Subcutaneous abdominal adipose tissue (tissue), 5 donors: ENCODE data around the gene ISG15.

Source experiments
- H3K27ac ChIP-seq: one replicate; pipeline ENCODE4 v1.7.0; 2013; ENCODE audit warnings: low read depth, mild to moderate bottlenecking, inconsistent platforms, low read length, moderate library complexity
- H3K27me3 ChIP-seq, 5 donors: one replicate each; pipeline ENCODE4 v1.7.0; 2013; ENCODE audit warnings: low read length in 5 of 5, inconsistent platforms in 1 of 5; ENCODE audit not compliant: control insufficient read depth in 5 of 5, insufficient read depth in 4 of 5
- H3K36me3 ChIP-seq, 5 donors: one replicate each; pipeline ENCODE4 v1.7.0; 2013; ENCODE audit warnings: low read length in 5 of 5; ENCODE audit not compliant: control insufficient read depth in 5 of 5, insufficient read depth in 5 of 5
- H3K4me1 ChIP-seq, 5 donors: one replicate each; pipeline ENCODE4 v1.7.0; 2013; ENCODE audit warnings: low read length in 5 of 5, mild to moderate bottlenecking in 3 of 5, moderate library complexity in 1 of 5; ENCODE audit not compliant: control insufficient read depth in 5 of 5, insufficient read depth in 5 of 5
- H3K4me3 ChIP-seq, 5 donors: one replicate each; pipeline ENCODE4 v1.7.0; 2013; ENCODE audit warnings: low read length in 5 of 5, low read depth in 1 of 5
- H3K9ac ChIP-seq, 5 donors: one replicate each; pipeline ENCODE4 v1.7.0; 2013; ENCODE audit warnings: low read length in 5 of 5, mild to moderate bottlenecking in 4 of 5, moderate library complexity in 3 of 5
- H3K9me3 ChIP-seq, 5 donors: one replicate each; pipeline ENCODE4 v1.7.0; 2013; ENCODE audit warnings: low read length in 5 of 5; ENCODE audit not compliant: control insufficient read depth in 5 of 5
- donor health status: healthy.
- donor health status: healthy.
- donor health status: healthy.
- donor health status: healthy.
- donor health status: healthy.

The ISG15 gene

GRCh38 chr1:1031659-1032235 is 18.4 kb downstream of the ISG15 start:
- H3K36me3 ChIP-seq: peaks cover 0 to 2% (median 0%) of the 10 kb centered on the region in 5 donors
- no peak overlapping the region for H3K27ac ChIP-seq
- H3K4me3 ChIP-seq: no peak overlapping the region
- peaks cover 0 to 19% (median 14%) of the 10 kb centered on the region in 5 donors for H3K4me1 ChIP-seq
- peaks cover 14 to 49% (median 29%) of the 10 kb centered on the region in 5 donors for H3K27me3 ChIP-seq
- H3K9ac ChIP-seq: no peak overlapping the region
- no peaks in the 10 kb centered on the region for H3K9me3 ChIP-seq

DNA sequence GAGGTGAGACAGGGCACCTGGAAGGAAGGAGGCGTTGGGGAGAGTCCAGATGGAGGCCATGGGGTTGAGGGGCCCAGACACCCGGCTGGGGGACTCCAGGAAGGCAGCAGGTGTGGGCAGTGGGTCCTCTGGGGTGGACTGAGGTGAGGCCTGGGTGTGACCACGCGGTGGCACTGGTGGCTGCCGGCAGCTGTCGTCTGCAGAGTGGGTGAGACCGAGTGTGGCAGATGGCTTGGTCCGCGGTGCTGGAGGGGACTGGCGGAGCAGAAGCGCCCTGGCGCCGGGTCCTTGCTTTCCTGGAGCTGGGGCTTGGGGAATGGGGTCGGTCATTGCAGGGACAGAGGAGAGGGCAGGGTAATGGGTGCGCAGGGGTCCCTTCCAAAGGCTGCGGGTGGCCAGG is 19.1 kb downstream of the ISG15 start:
- Histone ChIP-seq H3K27ac (no peak overlapping the region), H3K9ac (no peak overlapping the region)

DNA sequence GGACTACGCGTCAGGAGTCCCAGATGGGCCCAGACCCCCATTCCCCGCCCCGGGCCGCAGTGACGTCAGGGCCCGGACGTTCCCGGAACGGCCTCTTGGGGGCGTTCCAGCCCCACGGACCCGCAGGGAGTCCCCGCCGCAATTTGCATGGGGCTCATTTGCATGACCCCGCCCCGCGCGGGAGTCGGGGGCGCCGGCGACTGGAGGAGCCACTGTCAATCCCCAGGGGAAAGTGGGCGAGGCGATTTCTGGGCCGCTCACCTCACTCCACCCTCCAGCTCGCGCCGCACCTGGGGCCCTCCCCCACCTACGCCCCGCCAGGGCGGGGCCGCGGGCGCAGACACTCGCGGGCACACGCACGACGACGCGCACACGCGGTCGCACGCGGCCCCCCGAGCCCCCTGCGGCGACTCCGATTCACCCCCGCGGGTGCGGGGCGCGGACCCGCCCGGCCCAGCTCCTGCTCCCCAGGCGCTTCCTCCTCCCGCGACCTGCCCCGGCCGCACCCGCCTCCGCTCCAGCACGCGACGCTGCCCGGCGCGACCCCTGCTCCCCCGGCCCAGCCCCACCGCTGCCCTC is 19.8 kb downstream of the ISG15 start:
- Histone ChIP-seq H3K9ac (no peak overlapping the region), H3K36me3 (peaks cover 0 to 2% (median 0%) of the 10 kb centered on the region in 5 donors), H3K4me3 (peak overlapping the region in 3 of 5 donors; percentile 47 to 60 (median 48)), H3K4me1 (peaks cover 0 to 19% (median 14%) of the 10 kb centered on the region in 5 donors), H3K27me3 (peaks cover 14 to 55% (median 39%) of the 10 kb centered on the region in 5 donors), H3K9me3 (no peaks in the 10 kb centered on the region), H3K27ac (no peak overlapping the region)

More for the DNA sequence above, 19.1 kb downstream of the ISG15 start:
- peaks cover 0 to 19% (median 14%) of the 10 kb centered on the region in 5 donors for H3K4me1 ChIP-seq
- peaks cover 14 to 50% (median 35%) of the 10 kb centered on the region in 5 donors for H3K27me3 ChIP-seq
- no peaks in the 10 kb centered on the region for H3K9me3 ChIP-seq
- peak overlapping the region in 2 of 5 donors; percentile 48 to 60 for H3K4me3 ChIP-seq
- H3K36me3 ChIP-seq: peaks cover 0 to 2% (median 0%) of the 10 kb centered on the region in 5 donors

- Histone ChIP-seq H3K9ac (no peak overlapping the region), H3K27me3 (peaks cover 14 to 63% (median 47%) of the 10 kb centered on the region in 5 donors)
These were observed 20.6 kb downstream of the ISG15 start for GRCh38 chr1:1033731-1034438.

GRCh38 chr1:1034439-1034781 is 21.1 kb downstream of the ISG15 start:
- peaks cover 0 to 2% (median 0%) of the 10 kb centered on the region in 5 donors for H3K36me3 ChIP-seq
- H3K4me3 ChIP-seq: peak overlapping the region in 1 of 5 donors; percentile 42
- peaks cover 19 to 68% (median 51%) of the 10 kb centered on the region in 5 donors for H3K27me3 ChIP-seq

More at GRCh38 chr1:1033731-1034438, 20.6 kb downstream of the ISG15 start:
- H3K4me3 ChIP-seq: peak overlapping the region in 1 of 5 donors; percentile 42
- H3K9me3 ChIP-seq: no peaks in the 10 kb centered on the region
- H3K36me3 ChIP-seq: peaks cover 0 to 2% (median 0%) of the 10 kb centered on the region in 5 donors
- peaks cover 0 to 19% (median 14%) of the 10 kb centered on the region in 5 donors for H3K4me1 ChIP-seq
- no peak overlapping the region for H3K27ac ChIP-seq

GRCh38 chr1:1035291-1035943 is 22.1 kb downstream of the ISG15 start:
- H3K27me3 ChIP-seq: peaks cover 25 to 68% (median 52%) of the 10 kb centered on the region in 5 donors
- no peak overlapping the region for H3K4me3 ChIP-seq
- H3K9me3 ChIP-seq: no peaks in the 10 kb centered on the region
- no peak overlapping the region for H3K27ac ChIP-seq
- peaks cover 0 to 30% (median 21%) of the 10 kb centered on the region in 5 donors for H3K4me1 ChIP-seq
- no peak overlapping the region for H3K9ac ChIP-seq
- H3K36me3 ChIP-seq: peaks cover 0 to 2% (median 0%) of the 10 kb centered on the region in 5 donors

More at GRCh38 chr1:1034439-1034781, 21.1 kb downstream of the ISG15 start:
- Histone ChIP-seq H3K9ac (no peak overlapping the region), H3K27ac (no peak overlapping the region), H3K4me1 (peaks cover 0 to 20% (median 14%) of the 10 kb centered on the region in 5 donors), H3K9me3 (no peaks in the 10 kb centered on the region)

DNA sequence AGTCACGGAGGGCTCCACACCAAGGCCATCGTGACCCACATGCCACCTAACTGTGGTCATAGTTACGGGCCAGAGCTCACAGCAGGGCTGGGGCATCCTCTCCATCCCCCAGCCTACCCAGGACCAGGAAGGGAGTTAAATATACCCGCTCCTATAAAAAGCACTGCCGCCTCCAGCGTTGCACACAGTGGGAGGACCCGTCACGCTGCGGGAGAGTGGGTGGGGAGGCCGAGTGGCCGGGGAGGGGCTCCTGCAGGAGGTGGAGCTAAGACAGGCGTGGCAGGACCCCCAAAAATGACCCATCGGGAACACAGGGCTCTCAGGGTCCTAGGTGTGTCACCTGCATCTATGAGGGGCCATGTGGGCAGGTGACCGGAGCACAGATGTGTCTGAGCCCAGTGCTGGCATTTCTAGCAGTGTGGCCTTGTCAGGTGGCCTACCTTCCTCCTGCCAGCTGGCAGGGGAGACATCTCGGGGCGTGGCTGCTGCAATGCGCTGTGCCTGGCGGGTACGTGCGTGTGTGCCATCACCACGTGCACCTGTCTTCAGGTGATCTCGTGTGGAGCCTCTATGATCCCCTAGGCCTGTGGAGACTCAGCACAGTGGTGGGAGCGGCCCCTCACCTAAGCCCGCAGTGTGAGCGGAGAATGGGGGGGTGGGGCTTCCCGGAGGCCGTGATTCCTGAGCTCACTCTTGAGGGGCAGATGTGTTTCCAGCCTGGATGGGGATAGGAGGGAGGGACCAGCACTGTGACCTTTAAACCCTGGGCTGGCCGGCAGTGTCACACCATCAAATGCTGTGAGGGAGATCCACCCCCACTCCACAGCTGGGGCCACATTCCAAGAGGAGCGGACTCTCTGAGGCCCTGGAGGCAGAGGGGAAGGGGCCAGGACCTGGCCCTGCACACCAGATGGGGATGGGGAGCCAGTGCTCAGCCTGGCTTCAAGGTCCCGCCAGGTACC is 24.4 kb downstream of the ISG15 start:
- peaks cover 0 to 27% (median 21%) of the 10 kb centered on the region in 5 donors for H3K4me1 ChIP-seq
- no peaks in the 10 kb centered on the region for H3K9me3 ChIP-seq
- H3K36me3 ChIP-seq: no peaks in the 10 kb centered on the region
- H3K9ac ChIP-seq: no peak overlapping the region
- H3K27me3 ChIP-seq: peaks cover 11 to 51% (median 37%) of the 10 kb centered on the region in 5 donors
- no peak overlapping the region for H3K27ac ChIP-seq
- H3K4me3 ChIP-seq: no peak overlapping the region

- H3K36me3 ChIP-seq: peaks cover 0 to 4% (median 0%) of the 10 kb centered on the region in 5 donors
- no peak overlapping the region for H3K9ac ChIP-seq
- peaks cover 11 to 47% (median 34%) of the 10 kb centered on the region in 5 donors for H3K27me3 ChIP-seq
These were observed 25.4 kb downstream of the ISG15 start for GRCh38 chr1:1038694-1039093.

More at GRCh38 chr1:1038694-1039093, 25.4 kb downstream of the ISG15 start:
- Histone ChIP-seq H3K27ac (no peak overlapping the region), H3K4me3 (no peak overlapping the region), H3K9me3 (no peaks in the 10 kb centered on the region), H3K4me1 (peaks cover 0 to 22% (median 15%) of the 10 kb centered on the region in 5 donors)
